GM15510 (cell line): ENCODE results near the gene GPR139.

Experiments used
- POLR2A ChIP-seq: IDR thresholded peaks from 3 replicates; pipeline ENCODE4 v1.6.1; 2011; ENCODE audit warnings: borderline replicate concordance; ENCODE audit not compliant: insufficient read length; ENCODE audit errors: extremely low read depth

The GPR139 gene

GRCh38 chr16:20074099-20074991 is 655 bp upstream of the GPR139 start:
- no peak for TF ChIP-seq POLR2A

GRCh38 chr16:20072874-20073202 is 852 bp downstream of the GPR139 start:
- no peak for TF ChIP-seq POLR2A

- TF ChIP-seq POLR2A = no peak
Measured at GRCh38 chr16:20072146-20072873, 1.4 kb downstream of the GPR139 start.

- no peak for TF ChIP-seq POLR2A
Measured at GRCh38 chr16:20064931-20065330, 8.8 kb downstream of the GPR139 start.

GRCh38 chr16:20064520-20064919 is 9.2 kb downstream of the GPR139 start:
- no peak for TF ChIP-seq POLR2A

GRCh38 chr16:20061132-20061531 is 12.6 kb downstream of the GPR139 start:
- TF ChIP-seq POLR2A = no peak

GRCh38 chr16:20056436-20056835 is 17.3 kb downstream of the GPR139 start:
- TF ChIP-seq POLR2A = no peak

GRCh38 chr16:20053336-20053735 is 20.4 kb downstream of the GPR139 start:
- no peak for TF ChIP-seq POLR2A

- TF ChIP-seq POLR2A = no peak
Measured at GRCh38 chr16:20051611-20052010, 22.1 kb downstream of the GPR139 start.

GRCh38 chr16:20051147-20051546 is 22.5 kb downstream of the GPR139 start:
- no peak for TF ChIP-seq POLR2A

- no peak for TF ChIP-seq POLR2A
Measured at GRCh38 chr16:20049831-20050230, 23.9 kb downstream of the GPR139 start.

GRCh38 chr16:20045886-20046285 is 27.8 kb downstream of the GPR139 start:
- no peak for TF ChIP-seq POLR2A

- TF ChIP-seq POLR2A = no peak
Measured at GRCh38 chr16:20042848-20043247, 30.8 kb downstream of the GPR139 start.

- TF ChIP-seq POLR2A = no peak
Measured at GRCh38 chr16:20041924-20042596, 31.6 kb downstream of the GPR139 start.

- no peak for TF ChIP-seq POLR2A
Measured at GRCh38 chr16:20040011-20040410, 33.7 kb downstream of the GPR139 start.
